ENCODE measurements around the gene NCAPG2.
"Not testable (repeated sequence)": the region's sequence is repeated elsewhere in the genome, so short reads cannot be mapped to it uniquely, and the experiment has no call there.

The NCAPG2 gene

GRCh38 chr7:158706710-158707590, 2.3 kb upstream of the NCAPG2 start:
- Histone ChIP-seq H3K27ac (no peak overlapping the region), H3K9ac (no peak overlapping the region), H3K27me3 (ENCODE audit: control insufficient read depth, insufficient read depth, low read length) (no peaks in the 10 kb centered on the region), H3K36me3 (ENCODE audit: control insufficient read depth, insufficient read depth, low read length) (no peaks in the 10 kb centered on the region), H3K4me3 (ENCODE audit: low read depth, low read length) (no peak overlapping the region), H2AFZ (no peak overlapping the region), H3K4me2 (ENCODE audit: low read length) (no peak overlapping the region), H3K9me3 (ENCODE audit: control insufficient read depth, low read length) (no peaks in the 10 kb centered on the region), H3K4me1 (peaks cover 7% of the 10 kb centered on the region), H3K79me2 (peaks cover 2% of the 10 kb centered on the region)
- TF ChIP-seq, protein P1, sequence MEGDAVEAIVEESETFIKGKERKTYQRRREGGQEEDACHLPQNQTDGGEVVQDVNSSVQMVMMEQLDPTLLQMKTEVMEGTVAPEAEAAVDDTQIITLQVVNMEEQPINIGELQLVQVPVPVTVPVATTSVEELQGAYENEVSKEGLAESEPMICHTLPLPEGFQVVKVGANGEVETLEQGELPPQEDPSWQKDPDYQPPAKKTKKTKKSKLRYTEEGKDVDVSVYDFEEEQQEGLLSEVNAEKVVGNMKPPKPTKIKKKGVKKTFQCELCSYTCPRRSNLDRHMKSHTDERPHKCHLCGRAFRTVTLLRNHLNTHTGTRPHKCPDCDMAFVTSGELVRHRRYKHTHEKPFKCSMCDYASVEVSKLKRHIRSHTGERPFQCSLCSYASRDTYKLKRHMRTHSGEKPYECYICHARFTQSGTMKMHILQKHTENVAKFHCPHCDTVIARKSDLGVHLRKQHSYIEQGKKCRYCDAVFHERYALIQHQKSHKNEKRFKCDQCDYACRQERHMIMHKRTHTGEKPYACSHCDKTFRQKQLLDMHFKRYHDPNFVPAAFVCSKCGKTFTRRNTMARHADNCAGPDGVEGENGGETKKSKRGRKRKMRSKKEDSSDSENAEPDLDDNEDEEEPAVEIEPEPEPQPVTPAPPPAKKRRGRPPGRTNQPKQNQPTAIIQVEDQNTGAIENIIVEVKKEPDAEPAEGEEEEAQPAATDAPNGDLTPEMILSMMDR (IDR thresholded peaks at IDR 0.05): no peak

- Histone ChIP-seq H3K4me3 (ENCODE audit: low read depth, low read length) (no peak overlapping the region), H2AFZ (no peak overlapping the region), H3K36me3 (ENCODE audit: control insufficient read depth, insufficient read depth, low read length) (no peaks in the 10 kb centered on the region), H3K9ac (no peak overlapping the region), H3K27ac (no peak overlapping the region), H3K79me2 (peaks cover 2% of the 10 kb centered on the region), H3K27me3 (ENCODE audit: control insufficient read depth, insufficient read depth, low read length) (no peaks in the 10 kb centered on the region), H3K4me1 (peaks cover 7% of the 10 kb centered on the region), H3K4me2 (ENCODE audit: low read length) (no peak overlapping the region), H3K9me3 (ENCODE audit: control insufficient read depth, low read length) (no peaks in the 10 kb centered on the region)
- TF ChIP-seq, protein P1 (IDR thresholded peaks at IDR 0.05): no peak
These were observed 1.7 kb upstream of the NCAPG2 start for GRCh38 chr7:158706273-158706704.

DNA sequence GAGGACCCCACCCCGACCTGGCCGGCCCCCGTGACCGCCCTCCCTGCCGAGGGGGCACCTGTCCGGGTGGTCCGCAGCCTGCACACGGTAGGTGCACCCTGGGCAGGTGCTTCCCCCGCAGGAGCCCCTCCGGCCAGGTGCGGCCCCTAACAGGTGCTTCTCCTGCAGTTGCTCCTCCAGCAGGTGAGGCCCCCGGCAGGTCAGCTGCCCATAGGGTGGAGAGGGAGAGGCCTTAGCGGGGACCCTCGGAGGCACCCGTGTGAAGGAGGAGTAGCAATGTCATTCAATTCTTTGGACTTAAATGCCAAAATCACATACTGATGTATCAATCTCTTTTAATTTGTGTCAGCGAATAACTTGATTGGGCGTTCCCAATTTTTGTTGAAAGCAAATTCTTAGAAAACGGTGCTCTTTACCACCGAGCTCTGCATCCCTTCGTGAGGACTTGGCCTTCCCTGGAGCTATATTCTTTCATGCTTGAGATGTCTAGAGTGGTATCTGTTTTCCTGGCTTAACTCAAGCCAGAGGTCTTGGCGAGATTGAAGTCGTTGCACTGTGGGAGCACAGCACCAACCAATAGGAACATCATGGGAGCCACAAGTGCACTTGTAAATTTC, 738 bp upstream of the NCAPG2 start:
- Histone ChIP-seq H3K4me2 (ENCODE audit: low read length) (peak overlapping the region; percentile 98), H3K36me3 (ENCODE audit: control insufficient read depth, insufficient read depth, low read length) (no peaks in the 10 kb centered on the region), H3K79me2 (peaks cover 2% of the 10 kb centered on the region), H3K4me3 (ENCODE audit: low read depth, low read length) (peak overlapping the region; percentile 77), H3K27ac (peak overlapping the region; percentile 65), H3K9me3 (ENCODE audit: control insufficient read depth, low read length) (no peaks in the 10 kb centered on the region), H3K27me3 (ENCODE audit: control insufficient read depth, insufficient read depth, low read length) (no peaks in the 10 kb centered on the region), H3K4me1 (peaks cover 7% of the 10 kb centered on the region), H2AFZ (peak overlapping the region; percentile 96), H3K9ac (peak overlapping the region; percentile 13)
- TF ChIP-seq, protein P1 (IDR thresholded peaks at IDR 0.05): no peak

DNA sequence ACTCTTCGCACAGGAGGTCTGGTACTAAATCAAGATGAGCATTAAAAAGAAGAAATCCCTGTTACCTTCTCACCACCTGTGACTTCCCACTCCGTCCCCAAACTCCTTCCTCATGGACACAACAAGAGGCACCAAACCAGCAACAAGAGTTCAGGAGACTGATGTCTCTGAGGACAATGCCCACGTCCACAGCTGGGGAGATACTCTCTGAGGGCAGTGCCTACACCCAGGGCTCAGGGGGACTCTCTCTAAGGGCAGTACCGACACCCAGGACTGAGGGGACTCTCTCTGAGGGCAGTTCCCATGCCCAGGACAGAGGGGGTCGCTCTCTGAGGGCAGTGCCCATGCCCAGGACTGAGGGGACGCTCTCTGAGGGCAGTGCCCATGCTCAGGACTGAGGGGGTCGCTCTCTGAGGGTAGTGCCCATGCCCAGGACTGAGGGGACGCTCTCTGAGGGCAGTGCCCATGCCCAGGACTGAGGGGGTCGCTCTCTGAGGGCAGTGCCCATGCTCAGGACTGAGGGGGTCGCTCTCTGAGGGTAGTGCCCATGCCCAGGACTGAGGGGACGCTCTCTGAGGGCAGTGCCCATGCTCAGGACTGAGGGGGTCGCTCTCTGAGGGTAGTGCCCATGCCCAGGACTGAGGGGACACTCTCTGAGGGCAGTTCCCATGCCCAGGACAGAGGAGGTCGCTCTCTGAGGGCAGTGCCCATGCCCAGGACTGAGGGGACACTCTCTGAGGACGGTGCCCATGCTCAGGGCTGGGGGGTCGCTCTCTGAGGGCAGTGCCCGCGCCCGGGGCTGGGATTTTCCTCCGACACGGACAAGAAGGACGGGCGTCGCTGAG, 703 bp downstream of the NCAPG2 start:
- H3K9ac ChIP-seq: peak overlapping the region; percentile 21

DNA sequence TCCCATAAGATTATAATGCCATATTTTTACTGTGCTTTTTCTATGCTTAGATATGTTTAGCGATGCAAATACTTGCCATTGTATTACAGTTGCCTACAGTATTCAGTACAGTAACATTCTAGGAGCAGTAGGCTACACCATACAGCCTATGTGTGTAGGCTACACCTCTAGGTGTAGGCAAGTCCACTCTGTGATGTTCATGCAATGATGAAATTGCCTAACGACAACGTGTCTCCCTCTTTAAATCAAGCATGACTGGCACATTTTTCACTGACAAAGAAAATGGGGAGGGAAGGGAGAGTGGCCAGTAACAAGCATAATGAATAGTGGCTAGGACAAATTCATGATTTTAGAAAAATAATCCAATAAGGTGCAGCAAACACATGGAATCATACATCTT, 1.7 kb downstream of the NCAPG2 start:
- no peak overlapping the region for H3K27ac ChIP-seq
- no peak overlapping the region for H3K9ac ChIP-seq
- H3K4me1 ChIP-seq: peaks cover 7% of the 10 kb centered on the region
- no peak overlapping the region for H3K4me3 ChIP-seq (ENCODE audit: low read depth, low read length)
- H3K4me2 ChIP-seq (ENCODE audit: low read length): no peak overlapping the region
- TF ChIP-seq, protein P1 (IDR thresholded peaks at IDR 0.05): no peak
- no peaks in the 10 kb centered on the region for H3K36me3 ChIP-seq (ENCODE audit: control insufficient read depth, insufficient read depth, low read length)
- H3K9me3 ChIP-seq (ENCODE audit: control insufficient read depth, low read length): no peaks in the 10 kb centered on the region
- H3K79me2 ChIP-seq: peaks cover 2% of the 10 kb centered on the region
- H3K27me3 ChIP-seq (ENCODE audit: control insufficient read depth, insufficient read depth, low read length): no peaks in the 10 kb centered on the region
- no peak overlapping the region for H2AFZ ChIP-seq

More for the DNA sequence above, 703 bp downstream of the NCAPG2 start:
- H3K4me1 ChIP-seq; H3K36me3 ChIP-seq (ENCODE audit: control insufficient read depth, insufficient read depth, low read length); H3K79me2 ChIP-seq; H3K9me3 ChIP-seq (ENCODE audit: control insufficient read depth, low read length); H3K27ac ChIP-seq; H3K27me3 ChIP-seq (ENCODE audit: control insufficient read depth, insufficient read depth, low read length): not testable (repeated sequence)
- Histone ChIP-seq H2AFZ (peak overlapping the region; percentile 96), H3K4me2 (ENCODE audit: low read length) (peak overlapping the region; percentile 98), H3K4me3 (ENCODE audit: low read depth, low read length) (peak overlapping the region; percentile 77)
